GM12891 (cell line): ENCODE results near the gene DDX39B.

ENCODE experiments used
- POU2F2 ChIP-seq: IDR thresholded peaks from 2 replicates; pipeline ENCODE4 v1.6.1; 2011; ENCODE audit warnings: low read depth, mild to moderate bottlenecking, control low read depth, low read length, moderate library complexity
- TAF1 ChIP-seq: IDR thresholded peaks from 2 replicates; pipeline ENCODE4 v1.6.1; 2011; ENCODE audit warnings: low read depth, low read length, control low read depth

DNA sequence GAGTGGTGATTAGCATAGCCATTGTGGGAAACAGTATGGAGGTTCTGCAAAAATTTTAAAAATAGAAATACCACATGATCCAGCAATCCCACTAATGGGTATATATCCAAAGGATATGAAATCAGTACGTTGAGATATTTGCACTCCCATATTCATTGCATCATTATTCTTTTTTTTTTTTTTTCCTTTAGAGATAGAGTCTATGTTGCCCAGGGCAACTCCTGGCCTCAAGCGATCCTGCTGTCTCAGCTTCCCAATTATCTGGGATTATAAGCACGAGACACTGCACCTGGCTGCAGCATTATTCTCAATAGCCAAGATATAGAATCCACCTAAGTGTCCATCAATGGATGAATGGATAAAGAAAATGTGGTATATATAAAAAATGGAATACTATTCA, 20.0 kb downstream of the DDX39B start:
- TF ChIP-seq POU2F2 (no peak), TAF1 (no peak)
